ENCODE measurements around the gene LMNA. TPM values are rescaled to one million over a fixed set of nuclear protein-coding genes. Genes with fewer than 3 reads are reported as not detected.

LMNA gene
- total RNA-seq, 4 donors from 2014 or later, result 235 to 412 (median 327) TPM

DNA sequence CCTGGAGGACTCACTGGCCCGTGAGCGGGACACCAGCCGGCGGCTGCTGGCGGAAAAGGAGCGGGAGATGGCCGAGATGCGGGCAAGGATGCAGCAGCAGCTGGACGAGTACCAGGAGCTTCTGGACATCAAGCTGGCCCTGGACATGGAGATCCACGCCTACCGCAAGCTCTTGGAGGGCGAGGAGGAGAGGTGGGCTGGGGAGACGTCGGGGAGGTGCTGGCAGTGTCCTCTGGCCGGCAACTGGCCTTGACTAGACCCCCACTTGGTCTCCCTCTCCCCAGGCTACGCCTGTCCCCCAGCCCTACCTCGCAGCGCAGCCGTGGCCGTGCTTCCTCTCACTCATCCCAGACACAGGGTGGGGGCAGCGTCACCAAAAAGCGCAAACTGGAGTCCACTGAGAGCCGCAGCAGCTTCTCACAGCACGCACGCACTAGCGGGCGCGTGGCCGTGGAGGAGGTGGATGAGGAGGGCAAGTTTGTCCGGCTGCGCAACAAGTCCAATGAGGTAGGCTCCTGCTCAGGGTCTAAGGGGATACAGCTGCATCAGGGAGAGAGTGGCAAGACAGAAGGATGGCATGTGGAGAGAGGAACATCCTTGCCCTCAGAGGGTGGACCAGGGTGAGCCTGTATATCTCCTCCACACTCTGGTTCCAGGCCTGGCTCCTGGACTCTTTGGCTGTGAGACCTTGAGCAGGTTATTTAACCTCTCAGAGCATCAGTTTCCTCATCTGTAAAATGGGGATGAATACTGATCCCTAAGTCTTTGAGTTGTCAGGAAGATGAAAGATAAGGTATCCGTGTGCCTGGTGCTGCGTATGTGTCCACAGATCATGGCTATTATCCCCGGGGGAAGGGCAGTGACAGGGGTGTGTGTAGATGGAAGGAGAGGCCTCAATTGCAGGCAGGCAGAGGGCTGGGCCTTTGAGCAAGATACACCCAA, 21.7 kb downstream of the LMNA start:
- TF ChIP-seq, protein P1, sequence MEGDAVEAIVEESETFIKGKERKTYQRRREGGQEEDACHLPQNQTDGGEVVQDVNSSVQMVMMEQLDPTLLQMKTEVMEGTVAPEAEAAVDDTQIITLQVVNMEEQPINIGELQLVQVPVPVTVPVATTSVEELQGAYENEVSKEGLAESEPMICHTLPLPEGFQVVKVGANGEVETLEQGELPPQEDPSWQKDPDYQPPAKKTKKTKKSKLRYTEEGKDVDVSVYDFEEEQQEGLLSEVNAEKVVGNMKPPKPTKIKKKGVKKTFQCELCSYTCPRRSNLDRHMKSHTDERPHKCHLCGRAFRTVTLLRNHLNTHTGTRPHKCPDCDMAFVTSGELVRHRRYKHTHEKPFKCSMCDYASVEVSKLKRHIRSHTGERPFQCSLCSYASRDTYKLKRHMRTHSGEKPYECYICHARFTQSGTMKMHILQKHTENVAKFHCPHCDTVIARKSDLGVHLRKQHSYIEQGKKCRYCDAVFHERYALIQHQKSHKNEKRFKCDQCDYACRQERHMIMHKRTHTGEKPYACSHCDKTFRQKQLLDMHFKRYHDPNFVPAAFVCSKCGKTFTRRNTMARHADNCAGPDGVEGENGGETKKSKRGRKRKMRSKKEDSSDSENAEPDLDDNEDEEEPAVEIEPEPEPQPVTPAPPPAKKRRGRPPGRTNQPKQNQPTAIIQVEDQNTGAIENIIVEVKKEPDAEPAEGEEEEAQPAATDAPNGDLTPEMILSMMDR (IDR thresholded peaks at IDR 0.05), result no peak
- no peak for TF ChIP-seq POLR2A (IDR thresholded peaks at IDR 0.05)
- Histone ChIP-seq H3K4me1 (peaks cover 3 to 8% of the 10 kb centered on the region in 2 donors), H3K9me3 (no peaks in the 10 kb centered on the region), H3K27ac (no peak overlapping the region), H3K36me3 (peaks cover 83 to 86% of the 10 kb centered on the region in 2 donors), H3K4me3 (replicated peaks in 1 of 3) (no peak overlapping the region), H3K27me3 (no peaks in the 10 kb centered on the region)
- WGBS, 2 donors, result 95% methylated on average over 34 of the region's 34 CpGs
- intact Hi-C loops (cut with DNase I), result no loop called here
- DNase-seq, result no peak

DNA sequence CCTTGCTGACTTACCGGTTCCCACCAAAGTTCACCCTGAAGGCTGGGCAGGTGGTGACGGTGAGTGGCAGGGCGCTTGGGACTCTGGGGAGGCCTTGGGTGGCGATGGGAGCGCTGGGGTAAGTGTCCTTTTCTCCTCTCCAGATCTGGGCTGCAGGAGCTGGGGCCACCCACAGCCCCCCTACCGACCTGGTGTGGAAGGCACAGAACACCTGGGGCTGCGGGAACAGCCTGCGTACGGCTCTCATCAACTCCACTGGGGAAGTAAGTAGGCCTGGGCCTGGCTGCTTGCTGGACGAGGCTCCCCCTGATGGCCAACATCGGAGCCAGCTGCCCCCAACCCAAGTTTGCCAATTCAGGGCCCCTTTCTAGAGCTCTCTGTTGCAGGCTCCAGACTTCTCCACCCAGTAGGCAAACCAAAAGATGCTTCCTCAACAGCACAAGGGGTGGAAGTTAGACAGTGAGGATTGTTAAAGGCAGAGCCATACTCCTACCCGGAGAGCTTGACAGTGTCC, 22.5 kb downstream of the LMNA start:
- Histone ChIP-seq H3K27me3 (no peaks in the 10 kb centered on the region), H3K4me3 (replicated peaks in 1 of 3) (no peak overlapping the region), H3K9me3 (no peaks in the 10 kb centered on the region), H3K27ac (no peak overlapping the region), H3K36me3 (peaks cover 75 to 78% of the 10 kb centered on the region in 2 donors), H3K4me1 (peaks cover 4 to 10% of the 10 kb centered on the region in 2 donors)
- intact Hi-C loops (cut with DNase I), result no loop called here
- TF ChIP-seq, protein P1 (IDR thresholded peaks at IDR 0.05), result no peak
- TF ChIP-seq POLR2A (IDR thresholded peaks at IDR 0.05), result no peak
- WGBS, 2 donors, result 85 to 100% methylated on average over 4 to 8 of the region's 12 CpGs
- DNase-seq, result no peak

- Histone ChIP-seq H3K4me3 (replicated peaks in 1 of 3) (no peak overlapping the region), H3K9me3 (no peaks in the 10 kb centered on the region), H3K36me3 (peaks cover 62 to 63% of the 10 kb centered on the region in 2 donors), H3K27ac (no peak overlapping the region), H3K27me3 (no peaks in the 10 kb centered on the region), H3K4me1 (peaks cover 4 to 10% of the 10 kb centered on the region in 2 donors)
- intact Hi-C loops (cut with DNase I), result no loop called here
- DNase-seq, result no peak
- TF ChIP-seq, protein P1 (IDR thresholded peaks at IDR 0.05), result no peak
- no peak for TF ChIP-seq POLR2A (IDR thresholded peaks at IDR 0.05)
- WGBS, 2 donors, result 93 to 96% methylated on average over 15 to 16 of the region's 22 CpGs
These were observed 24.0 kb downstream of the LMNA start for GRCh38 chr1:156138458-156138867.

DNA sequence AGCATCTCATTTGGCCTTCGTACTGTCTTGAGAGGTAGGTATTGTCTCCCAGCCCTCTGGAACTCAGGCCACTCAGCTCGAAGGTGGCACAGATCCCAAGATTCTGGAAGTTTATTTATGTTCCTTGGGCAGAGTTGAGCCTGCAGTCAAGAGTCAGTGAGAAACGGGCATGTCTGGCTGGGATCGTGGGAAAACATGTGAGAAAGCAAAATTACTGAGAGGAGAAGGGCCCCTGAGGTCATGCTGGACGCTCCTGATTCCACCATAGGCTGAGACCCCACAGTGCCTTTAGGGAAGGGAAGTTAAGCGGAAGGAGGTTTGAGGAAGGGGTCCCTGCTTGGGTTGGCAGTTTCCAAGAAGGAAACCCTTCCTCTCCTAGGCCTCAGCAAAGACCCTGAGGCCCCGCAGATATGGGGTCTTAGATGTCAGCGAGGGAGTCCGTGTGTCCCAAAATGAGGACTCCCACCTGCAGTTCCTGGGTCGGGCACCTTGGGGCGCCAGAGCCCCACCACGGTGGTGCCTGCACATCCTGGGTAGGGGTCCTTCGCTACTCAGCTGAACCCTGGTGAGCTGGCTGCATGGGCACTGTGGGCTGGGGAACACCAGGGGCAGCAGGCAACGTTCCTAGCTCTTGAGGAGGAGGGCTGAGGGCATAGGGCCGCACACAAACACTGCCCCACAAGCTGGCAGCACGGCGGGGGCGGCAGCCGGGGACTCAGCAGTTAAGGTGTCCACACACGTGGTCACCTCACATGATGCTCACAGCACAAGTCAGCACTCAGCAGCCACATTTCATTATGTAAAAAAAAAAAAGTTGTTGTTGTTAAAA, 26.6 kb downstream of the LMNA start:
- TF ChIP-seq, protein P1 (IDR thresholded peaks at IDR 0.05), result peak in 4 of 6 experiments; percentile 27 to 56 (median 48)
- TF ChIP-seq POLR2A (IDR thresholded peaks at IDR 0.05), result peak in 1 of 2 donors; percentile 5
- WGBS, 2 donors, result 49 to 51% methylated on average over 12 to 20 of the region's 20 CpGs
- Histone ChIP-seq H3K4me1 (peaks cover 10 to 15% of the 10 kb centered on the region in 2 donors), H3K36me3 (peaks cover 36 to 37% of the 10 kb centered on the region in 2 donors), H3K4me3 (replicated peaks in 1 of 3) (no peak overlapping the region), H3K27me3 (no peaks in the 10 kb centered on the region), H3K27ac (peak overlapping the region in 2 of 3 donors; percentile 13 to 33), H3K9me3 (no peaks in the 10 kb centered on the region)
- intact Hi-C loops (cut with DNase I), result no loop called here
- DNase-seq, result peak; percentile 53 to 65
